Fibroblast of villous mesenchyme (primary cell): ENCODE data around the gene CDH11. TPM values are rescaled to one million over a fixed set of nuclear protein-coding genes. Genes with fewer than 3 reads are reported as not detected.

Experiments used
- DNase-seq: peaks from one replicate; pipeline ENCODE4 v3.0.0-alpha.2; 2010; ENCODE audit warnings: low read depth
- H3K4me3 ChIP-seq: 2 replicates; pipeline ENCODE4 v1.5.1; 2011; ENCODE audit warnings: low read depth, mild to moderate bottlenecking, low read length
- CTCF ChIP-seq: IDR thresholded peaks from 2 replicates; pipeline ENCODE4 v1.5.1; 2012; ENCODE audit warnings: low read depth, mild to moderate bottlenecking, low read length; ENCODE audit not compliant: insufficient read depth
- total RNA-seq: library from RNA; depleted of rRNA; stranded (reverse); fragments of >200 nt; gene quantifications from 2 replicates; pipeline ENCODE4 v1.2.3, GENCODE V29; 2012

CDH11 gene
- total RNA-seq, 1 donor: 290 TPM

GRCh38 chr16:65044026-65044425 is 77.8 kb downstream of the CDH11 start:
- no peak overlapping the region for H3K4me3 ChIP-seq
- no peak for TF ChIP-seq CTCF
- no peak for DNase-seq

GRCh38 chr16:65042438-65043365 is 79.2 kb downstream of the CDH11 start:
- H3K4me3 ChIP-seq: no peak overlapping the region
- no peak for DNase-seq
- no peak for TF ChIP-seq CTCF

GRCh38 chr16:65041667-65042066 is 80.2 kb downstream of the CDH11 start:
- no peak for TF ChIP-seq CTCF
- DNase-seq: no peak
- H3K4me3 ChIP-seq: no peak overlapping the region

GRCh38 chr16:65038100-65038499 is 83.8 kb downstream of the CDH11 start:
- H3K4me3 ChIP-seq: no peak overlapping the region
- peak; percentile 50 for DNase-seq
- no peak for TF ChIP-seq CTCF

- no peak overlapping the region for H3K4me3 ChIP-seq
- no peak for DNase-seq
- TF ChIP-seq CTCF: no peak
These were observed 84.3 kb downstream of the CDH11 start for GRCh38 chr16:65037556-65037955.

- no peak for DNase-seq
- no peak overlapping the region for H3K4me3 ChIP-seq
- TF ChIP-seq CTCF: no peak
These were observed 86.9 kb downstream of the CDH11 start for GRCh38 chr16:65034915-65035314.
